PFSK-1 (cell line): ENCODE measurements around the gene RUNX2.

Experiments used
- FOXP2 ChIP-seq: optimal IDR thresholded peaks from 2 replicates; pipeline ENCODE3; 2011; ENCODE audit warnings: borderline replicate concordance, control low read depth, inconsistent platforms; ENCODE audit not compliant: insufficient read depth; ENCODE audit errors: extremely low read length, extremely low read depth
- POLR2AphosphoS5 ChIP-seq: IDR thresholded peaks from 2 replicates; pipeline ENCODE4 v1.6.1; 2012; ENCODE audit warnings: low read depth, mild to moderate bottlenecking, control low read depth, low read length, moderate library complexity
- REST ChIP-seq, 2 experiments: IDR thresholded peaks; 2 replicates each; pipeline versions ENCODE4 v1.6.1 to v1.8.0; 2011 to 2012; ENCODE audit warnings: low read depth in 2 of 2, low read length in 2 of 2, control low read depth in 1 of 2, inconsistent platforms in 1 of 2, mild to moderate bottlenecking in 1 of 2, moderate library complexity in 1 of 2; ENCODE audit not compliant: insufficient read depth in 1 of 2
- SIN3A ChIP-seq: IDR thresholded peaks from 2 replicates; pipeline ENCODE4 v1.6.1; 2012; ENCODE audit warnings: mild to moderate bottlenecking, low read length, moderate library complexity, borderline replicate concordance; ENCODE audit not compliant: insufficient read depth
- TAF1 ChIP-seq: IDR thresholded peaks from 2 replicates; pipeline ENCODE4 v1.6.1; 2012; ENCODE audit warnings: low read length, control low read depth, borderline replicate concordance; ENCODE audit not compliant: insufficient read depth

RUNX2 gene

GRCh38 chr6:45432977-45433376 lies 104.8 kb downstream of the RUNX2 start:
- TF ChIP-seq SIN3A = no peak
- TF ChIP-seq POLR2AphosphoS5 = no peak
- no peak for TF ChIP-seq TAF1

GRCh38 chr6:45433533-45434380 lies 105.6 kb downstream of the RUNX2 start:
- no peak for TF ChIP-seq POLR2AphosphoS5
- TF ChIP-seq TAF1 = no peak
- TF ChIP-seq FOXP2 = no peak
- TF ChIP-seq REST (IDR thresholded peaks at IDR 0.05; ENCODE audit: insufficient read depth in 1 of 2, low read depth in 2 of 2, low read length in 2 of 2) = no peak
- TF ChIP-seq SIN3A = no peak

GRCh38 chr6:45434381-45434700 lies 106.2 kb downstream of the RUNX2 start:
- TF ChIP-seq TAF1 = no peak
- no peak for TF ChIP-seq POLR2AphosphoS5
- TF ChIP-seq FOXP2 = no peak
- TF ChIP-seq REST (IDR thresholded peaks at IDR 0.05; ENCODE audit: insufficient read depth in 1 of 2, low read depth in 2 of 2, low read length in 2 of 2) = no peak
- TF ChIP-seq SIN3A = no peak

GRCh38 chr6:45436544-45437438 lies 108.7 kb downstream of the RUNX2 start:
- TF ChIP-seq FOXP2 (no peak), POLR2AphosphoS5 (no peak), REST (IDR thresholded peaks at IDR 0.05; ENCODE audit: insufficient read depth in 1 of 2, low read depth in 2 of 2, low read length in 2 of 2) (no peak), SIN3A (no peak), TAF1 (no peak)

GRCh38 chr6:45437439-45437815 lies 109.3 kb downstream of the RUNX2 start:
- TF ChIP-seq TAF1 (no peak), SIN3A (no peak), POLR2AphosphoS5 (no peak), REST (IDR thresholded peaks at IDR 0.05; ENCODE audit: insufficient read depth in 1 of 2, low read depth in 2 of 2, low read length in 2 of 2) (no peak), FOXP2 (no peak)
